Stimulated activated CD8-positive, alpha-beta memory T cell treated with anti-CD3 and anti-CD28 coated beads, Interleukin-12 subunit alpha, Interleukin-12 subunit beta, amount 100 ng/mL, for 4 hours (primary cell): ENCODE data around the gene RNF112.

ENCODE experiments used
- DNase-seq: peaks from one replicate; pipeline ENCODE4 v3.0.0-alpha.2; 2020; ENCODE audit warnings: low read depth

RNF112 gene

DNA sequence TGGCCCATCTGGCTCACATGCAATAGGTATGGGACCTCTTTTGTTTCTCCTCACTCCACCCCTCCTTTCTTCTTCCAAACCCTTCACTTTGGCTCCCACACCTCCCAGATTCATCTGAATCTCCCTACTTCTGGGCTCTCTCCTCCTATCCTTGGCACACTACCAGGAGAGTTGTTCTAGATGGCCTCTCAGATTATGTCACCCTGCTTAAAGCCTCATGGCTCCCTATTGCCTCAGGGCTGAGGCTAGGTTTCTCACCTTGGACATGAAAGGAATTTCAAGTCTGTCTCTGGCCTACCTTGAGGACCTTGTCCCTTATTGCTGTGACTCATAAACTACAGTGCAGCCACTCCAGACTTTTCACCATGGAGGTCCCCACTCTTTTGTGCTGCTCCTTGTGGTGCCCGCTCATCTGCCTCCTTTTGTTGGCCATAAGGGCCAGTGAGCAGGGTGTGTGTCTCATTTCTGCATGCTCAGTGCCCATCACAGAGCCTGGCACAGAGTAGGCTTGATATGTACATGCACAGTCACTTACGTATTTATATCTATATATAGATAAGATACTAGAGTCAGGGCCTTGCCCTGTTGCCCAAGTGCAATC is 23.0 kb upstream of the RNF112 start:
- no peak for DNase-seq

DNA sequence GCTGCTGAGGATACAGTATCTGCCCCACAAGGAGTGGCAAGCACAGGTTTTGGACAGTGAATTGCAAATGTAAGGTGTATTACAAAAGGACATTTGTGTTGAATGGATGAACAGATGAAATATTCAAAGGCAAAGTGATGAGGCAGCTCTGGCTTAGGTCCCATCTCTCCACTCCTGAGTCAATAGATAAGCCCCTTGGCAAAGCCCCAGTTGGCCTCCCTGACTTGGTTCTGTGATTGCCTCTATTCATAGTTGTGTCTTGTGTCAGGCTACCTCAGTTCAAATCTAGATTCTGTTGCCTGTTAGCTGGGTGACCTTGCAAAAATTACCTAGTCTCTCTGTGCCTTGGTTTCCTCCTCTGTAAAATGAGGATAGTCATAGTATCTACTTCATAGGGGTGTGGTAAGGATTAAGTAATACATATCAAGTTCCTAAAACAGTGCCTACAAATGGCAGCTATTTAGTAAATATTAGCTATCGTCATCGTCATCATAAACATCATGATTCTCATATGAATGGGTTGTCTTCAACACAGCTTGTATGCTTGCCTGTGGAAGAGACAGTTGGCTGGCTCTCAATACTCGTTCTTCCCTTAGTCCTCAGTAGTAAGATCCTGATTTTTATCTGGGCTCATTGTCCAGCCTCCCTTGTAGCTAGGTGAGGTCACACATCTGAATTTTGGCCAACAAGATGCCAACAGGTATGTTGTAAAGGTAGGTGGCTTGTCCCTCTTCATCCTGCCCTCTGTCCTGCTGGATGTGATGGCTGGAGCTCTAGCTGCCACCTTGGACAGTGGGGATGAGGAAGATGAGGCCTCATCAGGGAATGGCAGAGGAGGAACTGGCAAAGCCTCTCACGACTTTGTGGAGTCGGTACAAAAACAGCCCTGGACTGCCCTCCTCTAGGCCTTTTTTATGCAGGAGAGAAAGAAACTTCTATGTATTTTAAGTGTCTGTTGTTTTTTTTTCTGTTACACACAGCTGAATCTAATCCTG is 21.9 kb upstream of the RNF112 start:
- no peak for DNase-seq

DNA sequence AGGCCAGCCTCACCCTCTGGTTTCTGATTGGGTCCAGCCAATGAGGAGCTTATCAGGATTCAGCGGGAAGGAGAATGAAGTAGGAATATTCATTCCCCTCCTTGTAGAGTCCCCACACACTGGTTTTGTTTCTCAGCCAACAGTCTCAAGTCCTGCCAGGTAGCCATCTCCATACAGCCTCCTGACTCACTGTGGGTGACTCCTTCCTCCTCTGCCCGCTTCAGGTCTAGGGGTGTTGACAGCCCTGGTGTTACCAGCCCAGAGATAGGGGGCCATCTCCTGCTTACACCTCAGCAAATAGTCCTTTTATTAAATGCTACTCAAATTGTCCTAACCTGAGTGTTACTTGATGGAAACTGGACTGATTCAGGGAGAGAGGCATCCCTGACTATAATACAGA is 20.1 kb upstream of the RNF112 start:
- DNase-seq = no peak

GRCh38 chr17:19391432-19391831 is 19.6 kb upstream of the RNF112 start:
- DNase-seq = no peak

DNA sequence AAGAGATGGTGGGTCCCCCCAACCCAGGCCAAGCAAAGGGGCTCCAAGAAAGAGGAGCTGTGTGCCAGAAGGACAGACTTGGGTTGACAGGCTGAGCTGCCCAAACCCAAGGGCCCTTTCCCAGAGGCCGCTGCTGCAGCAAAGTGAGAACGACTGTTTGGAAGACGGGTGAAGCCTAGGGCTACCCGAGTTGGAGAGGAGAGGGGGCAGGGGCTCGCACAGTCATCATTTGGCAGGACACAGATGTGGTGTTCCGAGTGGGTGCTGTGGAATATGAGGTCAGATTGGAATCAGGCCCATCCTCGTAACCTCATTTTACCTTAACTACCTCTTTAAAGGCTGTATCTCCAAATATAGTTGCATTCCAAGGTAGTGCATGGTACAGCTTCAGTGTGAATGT is 18.7 kb upstream of the RNF112 start:
- DNase-seq = no peak

DNA sequence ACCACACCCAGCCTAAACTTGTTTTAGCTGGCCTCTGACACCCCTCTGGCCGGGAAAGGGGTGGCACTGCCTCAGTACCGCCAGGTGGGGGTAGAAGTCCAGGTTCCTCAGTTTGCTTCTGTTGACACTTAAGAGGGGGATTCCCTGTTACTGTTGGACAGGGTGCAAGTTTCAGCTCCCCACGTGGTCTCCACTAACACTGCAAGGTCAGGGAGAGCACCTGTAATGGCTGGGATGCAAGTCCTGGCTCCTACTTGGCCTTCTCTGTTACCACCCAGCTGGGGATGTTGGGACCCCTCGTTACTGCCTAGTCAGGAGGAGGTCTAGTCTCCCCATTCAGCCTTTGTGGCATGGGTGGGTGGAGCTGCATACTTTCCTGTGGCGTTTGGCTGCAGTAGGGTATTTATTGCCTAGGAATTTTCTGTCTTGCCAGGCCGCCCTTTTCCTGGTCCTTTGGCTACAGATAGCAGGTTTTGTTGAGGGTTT is 13.4 kb upstream of the RNF112 start:
- DNase-seq = no peak

GRCh38 chr17:19398301-19399181 is 12.5 kb upstream of the RNF112 start:
- DNase-seq = no peak

DNA sequence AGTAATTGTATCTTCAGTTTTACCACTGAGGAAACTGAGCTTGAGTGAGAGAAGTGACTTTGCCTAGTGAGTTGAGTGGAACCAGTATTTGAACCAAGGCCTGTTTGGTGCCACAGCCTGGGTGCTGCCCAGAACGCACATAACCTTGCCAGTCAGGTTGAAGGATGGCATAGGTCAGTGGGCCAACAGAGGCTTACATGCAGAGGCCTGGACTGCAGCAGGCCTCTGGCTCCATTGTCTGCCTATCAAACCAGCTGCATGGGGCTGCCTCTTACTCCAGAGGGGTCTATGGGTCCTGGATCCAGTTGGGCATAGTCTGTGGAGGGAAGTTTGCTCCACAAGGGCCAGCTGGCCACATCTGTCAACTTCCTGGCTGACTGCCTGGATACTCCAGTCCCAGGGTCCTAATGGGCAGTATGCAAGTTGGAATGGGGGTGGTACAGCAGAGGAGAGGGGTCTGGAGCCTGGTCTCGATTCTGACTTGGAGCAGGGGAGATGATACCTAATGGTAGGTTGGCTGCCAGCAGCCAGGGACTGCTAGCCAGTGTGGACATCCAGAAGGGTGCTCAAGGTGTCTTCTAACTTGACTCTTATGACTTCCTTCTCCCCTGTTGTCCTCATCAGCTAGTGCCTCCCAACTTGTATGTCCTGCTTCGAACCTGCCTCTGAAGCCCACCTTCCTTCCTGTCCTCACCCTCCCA is 11.1 kb upstream of the RNF112 start:
- DNase-seq = no peak

GRCh38 chr17:19401321-19402010 is 9.6 kb upstream of the RNF112 start:
- DNase-seq = no peak

GRCh38 chr17:19402171-19402570 is 8.9 kb upstream of the RNF112 start:
- no peak for DNase-seq

GRCh38 chr17:19403021-19403420 is 8.0 kb upstream of the RNF112 start:
- no peak for DNase-seq

DNA sequence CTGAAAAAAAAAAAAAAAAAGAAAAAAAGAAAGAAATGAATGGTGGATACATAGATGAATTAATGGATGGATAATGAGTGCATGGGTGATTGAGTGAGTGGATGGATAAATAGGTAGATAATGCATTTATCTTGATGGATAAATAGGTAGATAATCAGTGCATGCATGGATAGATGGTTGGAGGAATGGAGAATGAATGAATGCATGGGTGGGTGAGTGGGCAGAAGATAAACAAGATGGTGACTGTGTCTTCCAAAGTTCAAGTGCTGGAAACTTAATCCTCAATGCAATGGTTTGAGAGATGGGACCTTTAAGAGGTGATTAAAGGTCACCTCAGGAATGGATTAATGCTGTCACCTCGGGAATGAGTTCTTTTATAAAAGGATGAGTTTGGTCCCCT is 6.8 kb upstream of the RNF112 start:
- DNase-seq = no peak

- DNase-seq = no peak
These were observed 5.9 kb upstream of the RNF112 start for GRCh38 chr17:19405114-19405513.

DNA sequence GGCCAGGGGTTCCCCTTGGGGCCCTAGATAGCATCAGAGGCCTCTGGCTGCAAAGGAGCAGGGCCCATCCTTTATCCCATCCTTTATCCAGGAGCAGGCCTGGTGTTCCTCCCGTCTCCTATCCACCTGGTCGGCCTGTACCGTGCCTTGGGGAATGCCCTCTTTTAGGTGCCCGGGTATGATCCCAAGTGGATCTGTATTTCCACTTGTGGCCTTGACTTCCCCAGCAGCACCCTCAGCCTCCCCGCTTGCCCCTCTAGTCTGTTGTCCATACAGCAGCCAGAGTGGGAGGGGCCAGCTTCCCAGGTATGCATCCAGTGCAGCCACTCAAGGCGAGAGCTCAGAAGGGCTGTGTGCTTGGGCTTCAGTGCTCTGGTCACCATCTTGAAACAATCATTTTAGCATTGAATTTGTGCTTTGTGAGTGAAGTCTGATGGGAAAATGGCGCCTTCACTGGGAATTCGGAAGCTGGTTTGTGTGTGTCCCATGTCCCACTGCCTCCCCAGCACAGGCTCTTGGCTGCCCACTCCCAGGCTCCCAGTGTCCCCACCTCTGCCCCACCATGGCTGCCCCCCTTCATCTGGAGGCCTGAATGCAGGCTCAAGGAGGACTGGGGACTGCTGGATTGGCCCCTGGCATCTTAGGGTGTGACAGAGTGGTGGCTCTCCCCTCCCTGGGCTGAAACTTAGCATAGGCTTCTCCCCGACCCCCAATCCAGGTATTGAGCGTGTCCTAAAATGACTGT is 3.3 kb upstream of the RNF112 start:
- no peak for DNase-seq

DNA sequence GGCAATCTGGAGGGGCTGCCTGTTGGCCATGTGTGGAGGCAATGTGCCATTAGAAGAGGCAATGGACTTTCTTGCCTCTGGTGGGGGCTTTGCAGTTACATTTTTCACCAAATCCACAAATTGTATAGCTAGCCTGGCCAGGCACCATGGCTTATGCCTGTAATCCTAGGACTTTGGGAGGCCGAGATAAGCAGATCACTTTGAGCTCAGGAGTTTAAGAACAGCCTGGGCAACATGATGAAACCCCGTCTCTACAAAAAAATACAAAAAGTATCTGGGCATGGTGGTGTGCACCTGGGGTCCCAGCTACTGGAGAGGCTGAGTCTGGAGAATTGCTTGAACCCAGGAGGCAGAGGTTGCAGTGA is 2.7 kb upstream of the RNF112 start:
- DNase-seq = no peak

GRCh38 chr17:19409066-19409465 is 2.0 kb upstream of the RNF112 start:
- DNase-seq = no peak

DNA sequence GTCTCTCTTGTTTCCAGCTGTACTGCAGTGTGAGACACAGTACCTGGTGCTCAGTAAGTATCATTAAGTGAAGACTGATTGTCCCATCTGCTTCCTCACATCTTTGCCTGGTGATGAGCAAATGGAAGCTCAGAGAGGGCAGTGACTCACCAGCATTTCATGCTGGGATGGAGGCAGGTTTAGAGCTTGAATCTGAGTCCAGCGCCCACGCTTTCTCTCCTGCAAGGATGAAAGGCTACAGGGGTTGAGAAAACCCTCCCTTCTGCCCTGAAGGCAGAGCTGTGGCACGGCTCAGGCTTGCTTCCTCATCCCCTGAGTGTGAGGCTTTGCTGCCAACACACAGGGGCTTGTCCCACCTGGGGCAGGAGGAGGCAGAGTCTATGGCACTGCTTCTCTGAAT is 1.5 kb upstream of the RNF112 start:
- DNase-seq = no peak

GRCh38 chr17:19410091-19410490 is 941 bp upstream of the RNF112 start:
- DNase-seq = no peak

DNA sequence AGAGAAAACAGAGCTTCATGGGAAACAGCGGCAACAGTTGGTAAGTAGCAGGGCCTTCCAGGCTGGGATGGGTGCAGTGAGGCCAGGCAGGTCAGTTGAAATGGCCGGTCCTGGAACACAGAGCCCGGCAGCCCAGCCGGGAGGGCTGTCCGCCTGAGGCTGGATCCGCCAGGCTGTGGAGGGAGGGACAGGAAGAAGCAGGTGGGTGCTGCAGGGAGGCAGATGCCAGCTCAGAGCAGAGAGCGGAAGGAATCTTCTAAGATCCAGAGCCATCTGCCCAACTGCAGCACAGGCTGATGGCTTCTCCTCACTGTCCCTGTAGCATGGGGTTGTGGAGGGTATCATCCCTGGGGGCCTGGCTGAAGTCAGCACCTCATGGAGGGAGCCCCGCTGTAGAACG is 599 bp downstream of the RNF112 start:
- no peak for DNase-seq

GRCh38 chr17:19412510-19412909 is 1.5 kb downstream of the RNF112 start:
- no peak for DNase-seq

DNA sequence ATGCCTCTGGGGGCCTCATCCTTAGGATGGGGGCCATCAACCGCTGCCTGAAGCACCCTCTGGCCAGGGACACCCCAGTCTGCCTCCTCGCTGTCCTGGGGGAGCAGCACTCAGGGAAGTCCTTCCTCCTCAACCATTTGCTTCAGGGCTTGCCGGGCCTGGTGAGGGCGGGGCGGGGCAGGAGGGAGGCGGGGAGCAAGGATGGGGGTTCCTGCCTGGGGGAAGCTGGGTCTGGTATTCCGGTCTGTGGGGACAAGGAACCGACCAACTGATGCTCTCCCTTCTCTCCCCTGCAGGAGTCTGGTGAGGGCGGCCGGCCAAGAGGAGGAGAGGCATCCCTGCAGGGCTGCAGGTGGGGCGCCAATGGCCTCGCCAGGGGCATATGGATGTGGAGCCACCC is 2.0 kb downstream of the RNF112 start:
- DNase-seq = no peak
